ENCODE results near the gene TNIP1. TPM values are rescaled to one million over a fixed set of nuclear protein-coding genes. Genes with fewer than 3 reads are reported as not detected.
A peak's percentile ranks its signal among the peaks of the same experiment; 100 is the strongest.

The TNIP1 gene
- total RNA-seq, 1 donor from 2014 or later: 99.6 TPM

DNA sequence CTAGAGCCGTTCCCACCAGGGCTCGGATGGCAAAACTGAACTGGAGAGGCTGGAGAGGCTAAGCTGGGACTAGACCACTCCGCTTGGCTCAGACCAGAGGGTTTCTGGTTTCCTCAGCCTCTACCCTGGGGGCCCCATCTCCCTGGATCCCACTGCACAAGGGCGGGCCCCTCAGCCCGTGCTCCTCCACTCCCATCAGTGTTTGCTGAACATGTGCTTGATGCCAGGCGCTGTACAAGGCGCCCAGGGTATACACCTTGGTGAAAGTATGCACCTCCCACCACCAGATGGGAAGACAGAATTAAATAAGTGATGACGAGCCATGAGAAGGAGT, 42.5 kb downstream of the TNIP1 start:
- no peak for DNase-seq

DNA sequence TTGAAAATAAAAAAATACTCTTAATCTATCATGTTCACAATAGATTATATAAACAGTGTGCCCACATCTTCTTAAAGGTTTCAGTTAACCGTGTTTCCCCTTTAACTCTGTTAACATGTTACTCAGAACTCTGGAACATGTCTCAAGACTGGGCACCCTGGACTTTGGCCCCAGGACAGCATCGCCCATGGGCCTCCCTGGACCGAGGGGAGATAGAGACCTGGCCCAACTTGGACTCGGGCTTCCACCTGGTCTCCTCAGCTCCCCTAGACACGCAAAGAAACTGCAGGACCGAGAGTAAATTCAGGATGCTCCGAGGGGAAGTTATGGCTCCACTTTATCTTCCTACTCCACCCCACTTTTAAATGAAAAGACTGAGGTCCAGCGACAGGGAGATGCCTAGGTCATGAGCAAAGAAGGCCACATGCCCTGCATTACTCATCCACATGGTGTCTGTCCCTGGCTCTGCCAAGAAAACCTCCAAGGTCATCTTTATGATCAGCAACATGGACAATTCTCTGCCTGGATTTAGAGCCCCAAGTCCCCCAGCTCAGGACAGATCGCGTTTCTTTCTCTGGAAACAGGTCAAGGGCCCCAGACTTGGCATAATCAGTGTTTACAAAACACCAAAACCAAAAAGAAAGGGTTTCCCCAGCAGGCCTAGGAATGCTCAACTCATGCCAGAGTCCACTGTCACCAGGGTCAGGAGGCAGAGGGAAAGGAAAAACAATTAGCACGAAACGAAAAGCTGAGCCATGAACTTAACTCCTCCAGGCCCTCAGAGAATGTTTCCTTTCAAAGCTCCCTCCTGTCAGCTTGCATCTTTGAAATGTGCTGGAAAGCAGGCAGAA, 43.0 kb downstream of the TNIP1 start:
- DNase-seq (no peak), ATAC-seq (peak; percentile 19 to 39)
- Histone ChIP-seq H3K27ac (peak overlapping the region; percentile 66), H3K4me1 (peaks cover 60% of the 10 kb centered on the region), H3K36me3 (peaks cover 95% of the 10 kb centered on the region), H3K9me3 (no peaks in the 10 kb centered on the region), H3K27me3 (ENCODE audit: low read depth) (no peaks in the 10 kb centered on the region), H3K4me3 (no peak overlapping the region)
- TF ChIP-seq, protein P1, sequence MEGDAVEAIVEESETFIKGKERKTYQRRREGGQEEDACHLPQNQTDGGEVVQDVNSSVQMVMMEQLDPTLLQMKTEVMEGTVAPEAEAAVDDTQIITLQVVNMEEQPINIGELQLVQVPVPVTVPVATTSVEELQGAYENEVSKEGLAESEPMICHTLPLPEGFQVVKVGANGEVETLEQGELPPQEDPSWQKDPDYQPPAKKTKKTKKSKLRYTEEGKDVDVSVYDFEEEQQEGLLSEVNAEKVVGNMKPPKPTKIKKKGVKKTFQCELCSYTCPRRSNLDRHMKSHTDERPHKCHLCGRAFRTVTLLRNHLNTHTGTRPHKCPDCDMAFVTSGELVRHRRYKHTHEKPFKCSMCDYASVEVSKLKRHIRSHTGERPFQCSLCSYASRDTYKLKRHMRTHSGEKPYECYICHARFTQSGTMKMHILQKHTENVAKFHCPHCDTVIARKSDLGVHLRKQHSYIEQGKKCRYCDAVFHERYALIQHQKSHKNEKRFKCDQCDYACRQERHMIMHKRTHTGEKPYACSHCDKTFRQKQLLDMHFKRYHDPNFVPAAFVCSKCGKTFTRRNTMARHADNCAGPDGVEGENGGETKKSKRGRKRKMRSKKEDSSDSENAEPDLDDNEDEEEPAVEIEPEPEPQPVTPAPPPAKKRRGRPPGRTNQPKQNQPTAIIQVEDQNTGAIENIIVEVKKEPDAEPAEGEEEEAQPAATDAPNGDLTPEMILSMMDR (IDR thresholded peaks at IDR 0.05): no peak
- intact Hi-C loops (cut with DNase I): no loop called here

More for the DNA sequence above, 42.5 kb downstream of the TNIP1 start:
- Histone ChIP-seq H3K36me3 (peaks cover 97% of the 10 kb centered on the region), H3K4me3 (no peak overlapping the region), H3K27ac (peak overlapping the region; percentile 66), H3K27me3 (ENCODE audit: low read depth) (no peaks in the 10 kb centered on the region), H3K9me3 (no peaks in the 10 kb centered on the region), H3K4me1 (peaks cover 60% of the 10 kb centered on the region)
- ATAC-seq: no peak
- TF ChIP-seq, protein P1 (IDR thresholded peaks at IDR 0.05): no peak
- intact Hi-C loops (cut with DNase I): no loop called here

DNA sequence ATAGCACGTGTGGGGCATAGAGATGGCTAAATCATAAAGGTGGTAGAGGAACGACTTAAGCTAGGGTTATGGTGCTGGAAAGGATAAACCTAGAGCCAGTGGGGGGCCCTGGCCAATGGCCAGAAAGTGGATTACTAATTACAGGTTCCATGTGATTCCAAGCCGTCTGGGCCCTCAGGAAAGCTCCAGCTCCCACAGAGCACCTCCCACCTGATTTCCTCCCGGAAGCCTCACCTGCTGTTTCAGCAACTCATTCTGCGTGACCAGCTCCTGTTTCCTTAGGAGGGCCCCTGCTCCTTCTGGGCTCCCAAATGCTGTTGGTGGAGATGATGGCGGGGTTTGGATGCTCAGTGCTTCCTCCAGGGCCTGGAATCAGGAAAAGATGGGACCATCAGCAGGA, 44.3 kb downstream of the TNIP1 start:
- intact Hi-C loops (cut with DNase I): no loop called here
- H3K36me3 ChIP-seq: peaks cover 95% of the 10 kb centered on the region
- no peak for ATAC-seq
- no peaks in the 10 kb centered on the region for H3K27me3 ChIP-seq (ENCODE audit: low read depth)
- H3K4me3 ChIP-seq: no peak overlapping the region
- peak overlapping the region; percentile 25 for H3K27ac ChIP-seq
- no peaks in the 10 kb centered on the region for H3K9me3 ChIP-seq
- TF ChIP-seq, protein P1 (IDR thresholded peaks at IDR 0.05): no peak
- peaks cover 51% of the 10 kb centered on the region for H3K4me1 ChIP-seq
- DNase-seq: no peak

DNA sequence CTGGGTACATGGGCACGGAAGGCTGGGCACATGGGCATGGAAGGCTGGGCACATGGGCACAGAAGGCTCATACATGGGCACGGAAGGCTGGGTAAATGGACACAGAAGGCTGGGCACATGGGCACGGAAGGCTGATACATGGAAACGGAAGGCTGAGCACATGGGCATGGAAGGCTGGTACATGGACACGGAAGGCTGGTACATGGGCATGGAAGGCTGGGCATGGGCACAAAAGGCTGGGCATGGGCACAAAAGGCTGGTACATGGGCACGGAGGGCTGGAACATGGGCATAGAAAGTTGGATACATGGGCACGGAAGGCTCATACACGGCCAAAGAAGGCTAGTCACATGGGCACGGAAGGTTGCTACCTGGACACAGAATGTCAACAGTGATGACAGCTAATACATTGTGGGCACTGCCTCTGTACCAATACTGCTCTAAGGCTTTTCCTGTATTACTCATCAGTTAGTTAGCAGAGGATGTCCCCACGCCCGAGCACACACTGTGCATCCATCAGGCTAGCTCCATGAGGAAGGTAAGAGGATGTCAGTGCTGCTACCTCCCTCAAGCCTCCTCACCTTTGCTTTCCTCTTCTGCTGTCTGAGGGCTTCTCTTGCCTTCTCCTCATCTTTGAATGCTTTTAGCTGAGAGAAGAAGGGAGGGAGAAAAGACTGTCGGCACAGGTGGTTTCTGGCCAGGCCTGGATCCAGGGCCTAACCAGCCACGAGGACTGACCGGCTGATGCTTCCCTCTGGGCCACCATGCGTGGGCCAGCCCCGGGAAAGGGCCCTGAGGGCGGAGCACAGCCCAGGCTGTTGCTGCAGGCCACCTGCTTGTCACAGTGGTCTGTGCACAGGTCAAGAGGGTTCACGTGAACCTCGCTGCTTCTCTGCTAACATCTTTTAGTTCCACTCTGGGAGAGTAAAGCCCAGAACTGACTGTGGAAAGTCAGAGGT, 46.1 kb downstream of the TNIP1 start:
- no peak overlapping the region for H3K4me3 ChIP-seq

More for the DNA sequence above, 46.1 kb downstream of the TNIP1 start:
- no peak overlapping the region for H3K27ac ChIP-seq
- H3K9me3 ChIP-seq: no peaks in the 10 kb centered on the region
- DNase-seq (no peak), ATAC-seq (no peak)
- H3K36me3 ChIP-seq: peaks cover 95% of the 10 kb centered on the region
- peaks cover 52% of the 10 kb centered on the region for H3K4me1 ChIP-seq
- TF ChIP-seq, protein P1 (IDR thresholded peaks at IDR 0.05): no peak
- H3K27me3 ChIP-seq (ENCODE audit: low read depth): no peaks in the 10 kb centered on the region
- intact Hi-C loops (cut with DNase I): no loop called here

Measured in lower lobe of right lung (tissue), 2 donors.